A549 (cell line): ENCODE data around the gene ATP2C2. TPM values are rescaled to one million over a fixed set of nuclear protein-coding genes. Genes with fewer than 3 reads are reported as not detected.

Experiments
- ATAC-seq, 2 experiments: fragments of 200-7000 bp in 1 of 2; fragments of >200 bp in 1 of 2; cut with Nextera tagmentation in 1 of 2; cut with Tn5 transposase in 1 of 2; 3 replicates each; pipeline versions ENCODE4 v1.8.0 to v1.9.1; 2018 to 2020; ENCODE audit warnings: mild to moderate bottlenecking in 1 of 2, moderate library complexity in 1 of 2
- CTCF ChIA-PET: fragments of 300-600 bp; sonication (Branson Sonifier 250); formaldehyde crosslinking; extraction: SDS; loops from one replicate; lab custom pipeline; 2021; ENCODE audit warnings: antibody characterized with exemption, inconsistent platforms; lab: Yijun Ruan, JAX
- POLR2A ChIA-PET: fragments of 350-600 bp; formaldehyde crosslinking; extraction: SDS; loops from one replicate; lab custom pipeline; 2021; ENCODE audit warnings: antibody characterized with exemption, inconsistent platforms; lab: Yijun Ruan, JAX
- DNase-seq, 2 experiments: peaks; one replicate each; pipeline versions ENCODE4 v3.0.0 to v3.0.0-alpha.2; 2011 to 2016; ENCODE audit warnings: low read depth in 1 of 2, low spot score in 1 of 2
- FAIRE-seq: peaks from 2 replicates; lab custom pipeline; 2011; peaks lifted over from hg19 to GRCh38; lab: Jason Lieb, UNC
- H3K27ac ChIP-seq, 2 experiments: fragments of >200 bp; sonication (Bioruptor Twin); formaldehyde crosslinking; 3 replicates each; pipeline ENCODE4 v1.5.1; 2016 to 2017
- H3K4me1 ChIP-seq: fragments of >200 bp; sonication (Bioruptor Twin); formaldehyde crosslinking; 3 replicates; pipeline ENCODE4 v1.6.1; 2016
- H3K4me2 ChIP-seq: fragments of >200 bp; sonication (Bioruptor Twin); formaldehyde crosslinking; 3 replicates; pipeline ENCODE4 v1.6.1; 2016
- H3K4me3 ChIP-seq: fragments of >200 bp; sonication (Bioruptor Twin); formaldehyde crosslinking; 3 replicates; pipeline ENCODE4 v1.5.1; 2016
- H3K9me3 ChIP-seq: fragments of >200 bp; sonication (Bioruptor Twin); formaldehyde crosslinking; 3 replicates; pipeline ENCODE4 v1.6.1; 2016
- ATOH8 ChIP-seq: fragments of 250-450 bp; sonication (Bioruptor Pico); IDR thresholded peaks from 2 replicates; pipeline ENCODE4 v1.5.0; 2020; ENCODE audit warnings: low read depth, mild to moderate bottlenecking, moderate library complexity
- BHLHE40 ChIP-seq: IDR thresholded peaks from 2 replicates; pipeline ENCODE4 v1.6.1; 2012; ENCODE audit warnings: low read depth, low read length, inconsistent platforms
- CEBPB ChIP-seq, 2 experiments: fragments of >200 bp in 1 of 2; sonication (Bioruptor Twin) in 1 of 2; formaldehyde crosslinking in 1 of 2; IDR thresholded peaks; 2 replicates each; pipeline ENCODE4 v1.6.1; 2012 to 2016
- CHD4 ChIP-seq: fragments of 200-600 bp; sonication (generic); IDR thresholded peaks from 2 replicates; pipeline ENCODE4 v1.6.1; 2016; ENCODE audit warnings: antibody characterized with exemption, mild to moderate bottlenecking, borderline replicate concordance
- E2F6 ChIP-seq: IDR thresholded peaks from 2 replicates; pipeline ENCODE4 v1.6.1; 2012; ENCODE audit warnings: low read depth, borderline replicate concordance
- EHMT2 ChIP-seq: fragments of 200-600 bp; sonication (generic); IDR thresholded peaks from 2 replicates; pipeline ENCODE4 v1.6.1; 2016; ENCODE audit warnings: antibody characterized with exemption, low read depth, mild to moderate bottlenecking, moderate library complexity
- ELK1 ChIP-seq: fragments of 150-350 bp; IDR thresholded peaks from 2 replicates; pipeline ENCODE4 v1.6.1; 2014; ENCODE audit warnings: low read depth, mild to moderate bottlenecking, low read length
- EP300 ChIP-seq, 2 experiments: fragments of >200 bp; sonication (Bioruptor Twin); formaldehyde crosslinking; IDR thresholded peaks; 2 replicates in 1 of 2; 3 replicates in 1 of 2; pipeline ENCODE4 v1.6.1; 2016 to 2017
- ESRRA ChIP-seq: fragments of 150-350 bp; IDR thresholded peaks from 2 replicates; pipeline ENCODE4 v1.6.1; 2014; ENCODE audit warnings: mild to moderate bottlenecking, low read length, borderline replicate concordance
- FOXS1 ChIP-seq: fragments of 250-450 bp; sonication (Bioruptor Pico); IDR thresholded peaks from 2 replicates; pipeline ENCODE4 v1.5.0; 2020; ENCODE audit warnings: mild to moderate bottlenecking, moderate library complexity
- GATA3 ChIP-seq: IDR thresholded peaks from 2 replicates; pipeline ENCODE4 v1.6.1; 2012; ENCODE audit warnings: borderline replicate concordance
- HES2 ChIP-seq: fragments of >200 bp; sonication (Bioruptor Twin); formaldehyde crosslinking; IDR thresholded peaks from 2 replicates; pipeline ENCODE4 v1.6.1; 2016
- HEYL ChIP-seq: fragments of 250-450 bp; sonication (Bioruptor Pico); IDR thresholded peaks from 2 replicates; pipeline ENCODE4 v1.8.0; 2021; ENCODE audit warnings: mild to moderate bottlenecking, moderate library complexity
- HMGXB4 ChIP-seq: fragments of 250-450 bp; sonication (Bioruptor Pico); IDR thresholded peaks from 2 replicates; pipeline ENCODE4 v1.5.0; 2021; ENCODE audit warnings: mild to moderate bottlenecking, moderate library complexity, borderline replicate concordance
- HOXA7 ChIP-seq: fragments of 250-450 bp; sonication (Bioruptor Pico); IDR thresholded peaks from 2 replicates; pipeline ENCODE4 v1.5.0; 2020; ENCODE audit warnings: mild to moderate bottlenecking, moderate library complexity
- HOXB13 ChIP-seq: fragments of 250-450 bp; sonication (Bioruptor Pico); IDR thresholded peaks from 2 replicates; pipeline ENCODE4 v1.5.0; 2020; ENCODE audit warnings: low read depth, mild to moderate bottlenecking, moderate library complexity
- JUNB ChIP-seq: fragments of >200 bp; sonication (Bioruptor Twin); formaldehyde crosslinking; IDR thresholded peaks from 2 replicates; pipeline ENCODE4 v1.6.1; 2016
- NFE2L2 ChIP-seq: fragments of 150-350 bp; conservative IDR thresholded peaks from 2 replicates; pipeline ENCODE4 v1.6.1; 2014; ENCODE audit warnings: low read length
- NPAS2 ChIP-seq: fragments of 250-450 bp; sonication (Bioruptor Pico); IDR thresholded peaks from 2 replicates; pipeline ENCODE4 v1.8.0; 2022; ENCODE audit warnings: mild to moderate bottlenecking, moderate library complexity, borderline replicate concordance
- NR3C1 ChIP-seq: fragments of >200 bp; sonication (Bioruptor Twin); formaldehyde crosslinking; IDR thresholded peaks from 3 replicates; pipeline ENCODE4 v1.6.1; 2017
- POLR2AphosphoS2 ChIP-seq: conservative IDR thresholded peaks from 2 replicates; pipeline ENCODE4 v1.6.1; 2012; ENCODE audit warnings: low read length, improper control_type of control experiment, inconsistent platforms
- RAD21 ChIP-seq, 2 experiments: fragments of >200 bp in 1 of 2; sonication (Bioruptor Twin) in 1 of 2; formaldehyde crosslinking in 1 of 2; IDR thresholded peaks in 1 of 2; conservative IDR thresholded peaks in 1 of 2; 2 replicates in 1 of 2; 3 replicates in 1 of 2; pipeline ENCODE4 v1.6.1; 2012 to 2018; ENCODE audit warnings: inconsistent platforms in 1 of 2
- TP53 ChIP-seq: fragments of 250-450 bp; sonication (Bioruptor Pico); IDR thresholded peaks from 2 replicates; pipeline ENCODE4 v1.5.0; 2021; ENCODE audit warnings: mild to moderate bottlenecking, moderate library complexity
- ZSCAN20 ChIP-seq: fragments of 250-450 bp; sonication (Bioruptor Pico); IDR thresholded peaks from 2 replicates; pipeline ENCODE4 v1.8.0; 2022; ENCODE audit warnings: mild to moderate bottlenecking, moderate library complexity
- WGBS: methylation state at CpG from one replicate; pipeline ENCODE4 v1.1.6; 2017; ENCODE audit errors: missing lambda C conversion rate; 5-methylcytosine and 5-hydroxymethylcytosine counted together
- polyA minus RNA-seq: library from RNA; depleted of rRNA, polyadenylated mRNA; stranded (reverse); fragments of >200 nt; gene quantifications from 2 replicates; pipeline ENCODE4 v1.2.3, GENCODE V29; 2011; rRNA and poly(A)+ RNA removed
- polyA plus RNA-seq, 4 experiments: library from polyadenylated mRNA; depleted of rRNA in 3 of 4; stranded (reverse); fragments of >200 nt; fragmentation: RNase III in 1 of 4; extraction: RNeasy Plus Mini Kit Qiagen cat#74134 plus additional on column Dnase treatment in 1 of 4; gene quantifications; 2 replicates in 3 of 4; 3 replicates in 1 of 4; pipeline ENCODE4 v1.2.3, GENCODE V29; 2011 to 2017

The ATP2C2 gene
- polyA plus RNA-seq (2011; rRNA removed): 0.17 and 0.28 TPM in 2 replicates
- 0.03 and 0.04 TPM in 2 replicates for polyA plus RNA-seq (2012; cell fraction: cytosol; rRNA removed)
- polyA plus RNA-seq (2012; cell fraction: nucleus; rRNA removed): 0.29 and 0.36 TPM in 2 replicates
- polyA plus RNA-seq (2017; fragmentation: RNase III; extraction: RNeasy Plus Mini Kit Qiagen cat#74134 plus additional on column Dnase treatment): 0.14 to 0.37 TPM (median 0.29 TPM) in 3 replicates
- 0.39 TPM in 1 of 2 replicates, not detected in the other for polyA minus RNA-seq

GRCh38 chr16:84368308-84368996 lies at the start of gene ATP2C2:
Gene ATP2C2, plus strand, starts transcription at chr16:84368538. Its CDS starts 78 bp downstream, at chr16:84368616.
- peak within 1 kb of the TSS in 1 of 2 experiments; percentile 15; a peak in 3 of 6 replicates for H3K27ac ChIP-seq
- no peak for FAIRE-seq
- H3K9me3 ChIP-seq: no peaks in the 10 kb centered on the region
- TF ChIP-seq EHMT2 (no peak), HOXA7 (no peak), CEBPB (IDR thresholded peaks at IDR 0.05) (no peak), EP300 (IDR thresholded peaks at IDR 0.05) (no peak), HMGXB4 (CRISPR knock-in tag) (no peak), HOXB13 (CRISPR knock-in tag) (no peak), FOXS1 (no peak), ZSCAN20 (CRISPR knock-in tag) (no peak), RAD21 (conservative IDR thresholded peaks at IDR 0.05 in 1 of 2, IDR thresholded peaks at IDR 0.05 in 1 of 2) (no peak), ELK1 (no peak), BHLHE40 (no peak), TP53 (no peak), ESRRA (no peak), CHD4 (no peak)
- POLR2A ChIA-PET: no interaction called here
- DNase-seq: no peak
- CTCF ChIA-PET: interaction anchor here (0.7 to 2.0 kb wide), 4 partner anchors 14 to 116 kb away, joined by 3 to 4 read pairs (median 4); no protein-coding TSS in a partner anchor
- ATAC-seq: peak in 1 of 2 experiments; percentile 70; a peak in 3 of 6 replicates
- H3K4me1 ChIP-seq: peaks cover 7% of the 10 kb centered on the region; the same call in 2 of the 3 replicates
- peak within 1 kb of the TSS; percentile 46 for H3K4me3 ChIP-seq
- WGBS: 32% methylated on average over 37 of the region's 66 CpGs
- H3K4me2 ChIP-seq: peak within 1 kb of the TSS; percentile 97

- no peak for TF ChIP-seq HOXA7
- no peak for TF ChIP-seq EP300 (IDR thresholded peaks at IDR 0.05)
- no peak for TF ChIP-seq JUNB
- TF ChIP-seq CEBPB (IDR thresholded peaks at IDR 0.05): no peak
- no peak for TF ChIP-seq HEYL (CRISPR knock-in tag)
- no peak for TF ChIP-seq GATA3
- no peak for TF ChIP-seq POLR2AphosphoS2
- TF ChIP-seq CHD4: no peak
- no peak for TF ChIP-seq RAD21 (conservative IDR thresholded peaks at IDR 0.05 in 1 of 2, IDR thresholded peaks at IDR 0.05 in 1 of 2)
- TF ChIP-seq E2F6: no peak
- no peak for TF ChIP-seq NR3C1
- TF ChIP-seq BHLHE40: no peak
- no peak for TF ChIP-seq ELK1
- TF ChIP-seq NFE2L2: no peak
- TF ChIP-seq HES2: no peak
- TF ChIP-seq NPAS2: no peak
- TF ChIP-seq ATOH8 (CRISPR knock-in tag): no peak
- POLR2A ChIA-PET: no interaction called here
- peaks cover 6% of the 10 kb centered on the region; the same call in 2 of the 3 replicates for H3K4me1 ChIP-seq
- 69% methylated on average over 21 of the region's 24 CpGs for WGBS
- no peak overlapping the region for H3K4me3 ChIP-seq
- DNase-seq (no peak), ATAC-seq (no peak; a peak in 1 of 6 replicates), FAIRE-seq (no peak)
- no peak overlapping the region for H3K27ac ChIP-seq
- peaks cover 17% of the 10 kb centered on the region for H3K9me3 ChIP-seq
- CTCF ChIA-PET: no interaction called here
- no peak overlapping the region for H3K4me2 ChIP-seq
Observed at GRCh38 chr16:84319146-84319760, 49.1 kb upstream of the ATP2C2 start.
